Endodermal cell (in vitro differentiated cells): ENCODE results near the gene MRPL32. TPM values are rescaled to one million over a fixed set of nuclear protein-coding genes. Genes with fewer than 3 reads are reported as not detected.
"Not testable (repeated sequence)": the region's sequence is repeated elsewhere in the genome, so short reads cannot be mapped to it uniquely, and the experiment has no call there.

ENCODE experiments used
- DNase-seq: peaks from one replicate; pipeline ENCODE4 v3.0.0-alpha.2; 2017
- H3K27ac ChIP-seq: 2 replicates; pipeline ENCODE4 v1.5.1; 2013; ENCODE audit warnings: mild to moderate bottlenecking, low read depth, low read length, moderate library complexity
- H3K27me3 ChIP-seq: 2 replicates; pipeline ENCODE4 v1.6.1; 2013; ENCODE audit warnings: mild to moderate bottlenecking, low read length, moderate library complexity; ENCODE audit not compliant: insufficient read depth, control insufficient read depth, poor library complexity, severe bottlenecking
- H3K36me3 ChIP-seq: 2 replicates; pipeline ENCODE4 v1.7.0; 2013; ENCODE audit warnings: mild to moderate bottlenecking, low read length, moderate library complexity; ENCODE audit not compliant: control insufficient read depth, insufficient read depth
- H3K4me1 ChIP-seq: one replicate; pipeline ENCODE4 v1.7.0; 2013; ENCODE audit warnings: low read length; ENCODE audit not compliant: control insufficient read depth, insufficient read depth
- H3K4me3 ChIP-seq: 2 replicates; pipeline ENCODE4 v1.5.1; 2013; ENCODE audit warnings: mild to moderate bottlenecking, low read length, moderate library complexity
- H3K9ac ChIP-seq: 2 replicates; pipeline ENCODE4 v1.6.1; 2013; ENCODE audit warnings: mild to moderate bottlenecking, low read length, moderate library complexity; ENCODE audit not compliant: poor library complexity, severe bottlenecking; ENCODE audit errors: extremely low read depth
- H3K9me3 ChIP-seq: 2 replicates; pipeline ENCODE4 v1.6.1; 2013; ENCODE audit warnings: mild to moderate bottlenecking, low read length, moderate library complexity; ENCODE audit not compliant: control insufficient read depth
- H3K27ac Mint-ChIP-seq: 2 replicates; pipeline ENCODE4 v1.8.0; 2020; ENCODE audit warnings: mixed read lengths
- H3K27me3 Mint-ChIP-seq: 2 replicates; pipeline ENCODE4 v1.8.0; 2021; ENCODE audit warnings: mild to moderate bottlenecking, mixed read lengths; ENCODE audit not compliant: insufficient read depth
- H3K36me3 Mint-ChIP-seq: 2 replicates; pipeline ENCODE4 v1.8.0; 2020; ENCODE audit warnings: low read depth, mixed read lengths
- H3K4me1 Mint-ChIP-seq: 2 replicates; pipeline ENCODE4 v1.8.0; 2020; ENCODE audit warnings: mixed read lengths
- H3K4me3 Mint-ChIP-seq: 2 replicates; pipeline ENCODE4 v1.8.0; 2020; ENCODE audit warnings: mild to moderate bottlenecking, moderate library complexity, mixed read lengths
- H3K9me3 Mint-ChIP-seq: 2 replicates; pipeline ENCODE4 v1.8.0; 2020; ENCODE audit warnings: mild to moderate bottlenecking, mixed read lengths
- CTCF ChIP-seq: fragments of 200-600 bp; sonication (generic); conservative IDR thresholded peaks from 2 replicates; pipeline ENCODE4 v1.5.0; 2021; ENCODE audit warnings: antibody characterized with exemption, mild to moderate bottlenecking
- WGBS, 2 experiments: methylation state at CpG; one replicate each; pipeline versions ENCODE4 v1.1.5 to v1.1.7; 2013; ENCODE audit warnings: missing lambda C conversion rate in 2 of 2, mixed read lengths in 1 of 2; ENCODE audit not compliant: insufficient coverage in 1 of 2, insufficient read length in 1 of 2; 5-methylcytosine and 5-hydroxymethylcytosine counted together
- long read RNA-seq, 4 experiments: library from polyadenylated mRNA in 2 of 4; library from RNA in 1 of 4; library from capped mRNA in 1 of 4; stranded (forward) in 3 of 4; unstranded in 1 of 4; transcript quantifications; one replicate each; pipeline ENCODE4 v2.0.0, GENCODE V29; 2020 to 2021; ENCODE audit warnings: inconsistent platforms in 1 of 4
- polyA plus RNA-seq, 2 experiments: library from polyadenylated mRNA; stranded (reverse); fragments of 50-300 nt; gene quantifications; one replicate each; pipeline ENCODE4 v1.2.3, GENCODE V29; 2013
- total RNA-seq, 2 donors: library from RNA; stranded (reverse); fragmentation: NEBNext Ultra II Directional in 1 of 2; extraction: Animal tissue kit (Norgen Biotek cat#: 25700) in 1 of 2; gene quantifications; 2 replicates in 1 of 2; 3 replicates in 1 of 2; pipeline ENCODE4 v1.2.1, GENCODE V29; 2021

The MRPL32 gene
- 10 to 100 TPM; 88.6 to 97.0 TPM for total RNA-seq
- 69.7 TPM for polyA plus RNA-seq (2013, experiment 1 of 2)
- 65.0 TPM for polyA plus RNA-seq (2013, experiment 2 of 2)
- long read RNA-seq, experiment 1, transcript MRPL32-201 (3 exons, 1,035 nt): major isoform, 33 of 55 reads
- long read RNA-seq, experiment 1, partial matches to known transcripts: 7 of 55 reads
- long read RNA-seq, experiment 1, other reads (novel, unspliced or antisense): 14 of 55 reads
- long read RNA-seq, experiment 2, transcript MRPL32-201 (3 exons, 1,035 nt): major isoform, 52 of 107 reads
- long read RNA-seq, experiment 2, transcript MRPL32-203 (3 exons, 2,734 nt): minor isoform, 13 of 107 reads
- long read RNA-seq, experiment 2, partial matches to known transcripts: 32 of 107 reads
- long read RNA-seq, experiment 2, other reads (novel, unspliced or antisense): 10 of 107 reads
- long read RNA-seq, experiment 3, transcript MRPL32-201 (3 exons, 1,035 nt): major isoform, 35 of 118 reads
- long read RNA-seq, experiment 3, transcript MRPL32-203 (3 exons, 2,734 nt): minor isoform, 9 of 118 reads
- long read RNA-seq, experiment 3, partial matches to known transcripts: 71 of 118 reads
- long read RNA-seq, experiment 3, other reads (novel, unspliced or antisense): 3 of 118 reads
- long read RNA-seq, experiment 4, transcript MRPL32-201 (3 exons, 1,035 nt): major isoform, 244 of 303 reads
- long read RNA-seq, experiment 4, partial matches to known transcripts: 8 of 303 reads
- long read RNA-seq, experiment 4, other reads (novel, unspliced or antisense): 48 of 303 reads

GRCh38 chr7:42931834-42932651 is at the start of gene MRPL32, which contains the start of gene PSMA2:
TSS of gene MRPL32 (plus strand) at chr7:42932376. CDS start at chr7:42932387, 11 bp downstream.
TSS of gene PSMA2 (minus strand) at chr7:42932174. CDS start at chr7:42932158, 16 bp downstream.
- H3K36me3 ChIP-seq: peaks cover 34% of the 10 kb centered on the region
- Mint-ChIP-seq H3K27me3 (no peaks in the 10 kb centered on the region), H3K36me3 (peaks cover 30% of the 10 kb centered on the region), H3K4me1 (peaks cover 33% of the 10 kb centered on the region), H3K4me3 (peak within 1 kb of the TSS; percentile 100), H3K9me3 (no peaks in the 10 kb centered on the region), H3K27ac (peak within 1 kb of the TSS; percentile 100)
- no peaks in the 10 kb centered on the region for H3K27me3 ChIP-seq
- peaks cover 8% of the 10 kb centered on the region for H3K4me1 ChIP-seq
- no peak within 1 kb of the TSS for H3K27ac ChIP-seq
- peak within 1 kb of the TSS; percentile 92 for H3K9ac ChIP-seq
- H3K4me3 ChIP-seq: peak within 1 kb of the TSS; percentile 100
- peak; percentile 98 for DNase-seq
- TF ChIP-seq CTCF: no peak
- WGBS, 2 experiments: 0% methylated on average over 11 to 56 of the region's 56 CpGs
- H3K9me3 ChIP-seq: no peaks in the 10 kb centered on the region

GRCh38 chr7:42883950-42884349 is 48.2 kb upstream of the MRPL32 start:
- Histone ChIP-seq H3K9ac (no peak overlapping the region), H3K4me3 (no peak overlapping the region), H3K27ac (no peak overlapping the region), H3K9me3 (peaks cover 5% of the 10 kb centered on the region), H3K36me3 (no peaks in the 10 kb centered on the region), H3K27me3 (no peaks in the 10 kb centered on the region), H3K4me1 (no peaks in the 10 kb centered on the region)
- Mint-ChIP-seq H3K9me3 (no peaks in the 10 kb centered on the region), H3K4me1 (peaks cover 15% of the 10 kb centered on the region), H3K27ac (no peak overlapping the region), H3K36me3 (no peaks in the 10 kb centered on the region), H3K27me3 (no peaks in the 10 kb centered on the region), H3K4me3 (no peak overlapping the region)
- no peak for DNase-seq
- TF ChIP-seq CTCF: no peak
- 95 to 100% methylated on average over 3 to 6 of the region's 6 CpGs for WGBS, 2 experiments

- H3K4me3 Mint-ChIP-seq, H3K4me1 ChIP-seq, H3K27ac Mint-ChIP-seq, H3K36me3 Mint-ChIP-seq, H3K4me3 ChIP-seq, H3K9me3 Mint-ChIP-seq, H3K27me3 Mint-ChIP-seq, H3K9me3 ChIP-seq, H3K27me3 ChIP-seq, H3K27ac ChIP-seq, H3K36me3 ChIP-seq, H3K9ac ChIP-seq, DNase-seq: not testable (repeated sequence)
- WGBS, 2 experiments: 92 to 97% methylated on average over 6 to 8 of the region's 8 CpGs
- H3K4me1 Mint-ChIP-seq: peaks cover 18% of the 10 kb centered on the region
These were observed 47.0 kb upstream of the MRPL32 start for GRCh38 chr7:42885183-42885582.
